ENCODE data around the gene INS. TPM values are rescaled to one million over a fixed set of nuclear protein-coding genes. Genes with fewer than 3 reads are reported as not detected.

Gene INS
- total RNA-seq, 2 donors from 2014 or later: not detected

- DNase-seq (ENCODE audit: low spot score): no peak
- no peak overlapping the region for H3K4me3 ChIP-seq
- H3K9me3 ChIP-seq: no peaks in the 10 kb centered on the region
- H3K36me3 ChIP-seq: no peaks in the 10 kb centered on the region
- H3K27me3 ChIP-seq (replicated peaks; ENCODE audit: insufficient read depth): no peaks in the 10 kb centered on the region
- no peaks in the 10 kb centered on the region for H3K4me1 ChIP-seq (replicated peaks)
- intact Hi-C loops (cut with DNase I): loop anchor here (10.0 kb wide), 2 partner anchors 231 to 501 kb away; no protein-coding TSS in a partner anchor
- no peak overlapping the region for H3K27ac ChIP-seq
- TF ChIP-seq POLR2A (IDR thresholded peaks at IDR 0.05) (no peak), CTCF (IDR thresholded peaks at IDR 0.05) (no peak), POLR2AphosphoS5 (IDR thresholded peaks at IDR 0.05) (no peak)
- 86% methylated on average over 25 of the region's 29 CpGs for WGBS
Measured at GRCh38 chr11:2155511-2155910, 5.5 kb downstream of the INS start.

- no peak overlapping the region for H3K27ac ChIP-seq
- no peak for TF ChIP-seq CTCF (IDR thresholded peaks at IDR 0.05)
- TF ChIP-seq POLR2AphosphoS5 (IDR thresholded peaks at IDR 0.05): no peak
- TF ChIP-seq POLR2A (IDR thresholded peaks at IDR 0.05): no peak
- 89% methylated on average over 17 of the region's 17 CpGs for WGBS
- no peaks in the 10 kb centered on the region for H3K4me1 ChIP-seq (replicated peaks)
- H3K27me3 ChIP-seq (replicated peaks; ENCODE audit: insufficient read depth): no peaks in the 10 kb centered on the region
- H3K4me3 ChIP-seq: no peak overlapping the region
- DNase-seq (ENCODE audit: low spot score): no peak
- intact Hi-C loops (cut with DNase I): loop anchor here (5.0 to 10.0 kb wide), 4 partner anchors 230 to 500 kb away; partner anchors contain the start of gene TNNI2
- no peaks in the 10 kb centered on the region for H3K9me3 ChIP-seq
- no peaks in the 10 kb centered on the region for H3K36me3 ChIP-seq
Measured at GRCh38 chr11:2154889-2155288, 6.1 kb downstream of the INS start.

GRCh38 chr11:2154195-2154585 lies 6.8 kb downstream of the INS start:
- no peaks in the 10 kb centered on the region for H3K4me1 ChIP-seq (replicated peaks)
- intact Hi-C loops (cut with DNase I): loop anchor here (5.0 to 10.0 kb wide), 4 partner anchors 229 to 499 kb away; partner anchors contain the start of gene TNNI2
- DNase-seq (ENCODE audit: low spot score): no peak
- H3K9me3 ChIP-seq: no peaks in the 10 kb centered on the region
- no peak overlapping the region for H3K27ac ChIP-seq
- no peaks in the 10 kb centered on the region for H3K36me3 ChIP-seq
- 75% methylated on average over 7 of the region's 7 CpGs for WGBS
- no peaks in the 10 kb centered on the region for H3K27me3 ChIP-seq (replicated peaks; ENCODE audit: insufficient read depth)
- H3K4me3 ChIP-seq: no peak overlapping the region
- TF ChIP-seq POLR2A (IDR thresholded peaks at IDR 0.05): no peak
- no peak for TF ChIP-seq CTCF (IDR thresholded peaks at IDR 0.05)
- no peak for TF ChIP-seq POLR2AphosphoS5 (IDR thresholded peaks at IDR 0.05)

GRCh38 chr11:2153581-2154194 lies 7.3 kb downstream of the INS start:
- 66% methylated on average over 14 of the region's 14 CpGs for WGBS
- intact Hi-C loops (cut with DNase I): loop anchor here (2.0 to 10.0 kb wide), 5 partner anchors 229 to 499 kb away; partner anchors contain the start of gene TNNI2
- Histone ChIP-seq H3K4me1 (replicated peaks) (no peaks in the 10 kb centered on the region), H3K4me3 (no peak overlapping the region), H3K27ac (no peak overlapping the region), H3K9me3 (no peaks in the 10 kb centered on the region), H3K36me3 (no peaks in the 10 kb centered on the region), H3K27me3 (replicated peaks; ENCODE audit: insufficient read depth) (peaks cover 3% of the 10 kb centered on the region)
- TF ChIP-seq POLR2A (IDR thresholded peaks at IDR 0.05): no peak
- TF ChIP-seq CTCF (IDR thresholded peaks at IDR 0.05): no peak
- TF ChIP-seq POLR2AphosphoS5 (IDR thresholded peaks at IDR 0.05): no peak
- DNase-seq (ENCODE audit: low spot score): no peak

Measured in prostate gland (tissue), 2 donors.